HCT116 (cell line): ENCODE results near the gene ARHGAP9. TPM values are rescaled to one million over a fixed set of nuclear protein-coding genes. Genes with fewer than 3 reads are reported as not detected.

Source experiments
- ATAC-seq: fragments of 200-7000 bp; cut with Tn5 transposase; 2 replicates; pipeline ENCODE4 v1.9.1; 2020; ENCODE audit warnings: mild to moderate bottlenecking, moderate library complexity
- BruUV-seq: library from RNA; stranded (reverse); fragments of 400-500 nt; replicated peaks from 2 replicates; lab custom pipeline; 2021; lab: Mats Ljungman, UMichigan
- CTCF ChIA-PET: fragments of 300-600 bp; sonication (Branson Sonifier 250); formaldehyde crosslinking; loops from one replicate; lab custom pipeline; 2021; ENCODE audit warnings: antibody characterized with exemption; lab: Charles Lee
- POLR2A ChIA-PET: fragments of 300-600, 350-600 bp; sonication (Branson Sonifier 250); formaldehyde crosslinking; loops from one replicate; lab custom pipeline; 2021; ENCODE audit warnings: antibody characterized with exemption; lab: Charles Lee
- RAD21 ChIA-PET, 2 experiments: fragments of 300-600 bp; sonication (Branson Sonifier 250); formaldehyde crosslinking; loops; one replicate each; lab custom pipeline; 2023; ENCODE audit warnings: low total read pairs in 2 of 2; ENCODE audit not compliant: uncharacterized antibody in 2 of 2, unreplicated experiment in 2 of 2, low non-redundant PET in 1 of 2; lab: Charles Lee
- DNase-seq: peaks from one replicate; pipeline ENCODE4 v3.0.0-alpha.2; 2010; ENCODE audit warnings: low read depth, low spot score
- H2AFZ ChIP-seq: fragments of 200-600 bp; shearing (Covaris generic), sonication (generic); 2 replicates; pipeline ENCODE4 v1.6.1; 2017; ENCODE audit warnings: low read depth, mixed run types, mixed read lengths, antibody characterized with exemption, low read length; ENCODE audit not compliant: poor library complexity, severe bottlenecking
- H3K27ac ChIP-seq: 2 replicates; pipeline ENCODE4 v1.5.1; 2012; ENCODE audit warnings: low read depth, low read length
- H3K27me3 ChIP-seq: fragments of 200-600 bp; sonication (generic); 2 replicates; pipeline ENCODE4 v1.6.1; 2016; ENCODE audit warnings: mixed run types, low read length, mixed read lengths; ENCODE audit not compliant: insufficient read depth
- H3K36me3 ChIP-seq, 2 experiments: fragments of 200-500 bp in 1 of 2; fragments of 200-600 bp in 1 of 2; sonication (Bioruptor generic) in 1 of 2; sonication (generic) in 1 of 2; 2 replicates each; pipeline versions ENCODE4 v1.5.1 to v1.6.1; 2014 to 2016; ENCODE audit warnings: low read length in 2 of 2, inconsistent platforms in 1 of 2, mixed read lengths in 1 of 2, mixed run types in 1 of 2; ENCODE audit not compliant: insufficient read depth in 2 of 2, control insufficient read depth in 1 of 2
- H3K4me1 ChIP-seq, 2 experiments: fragments of 200-600 bp in 1 of 2; sonication (generic) in 1 of 2; 2 replicates each; pipeline versions ENCODE4 v1.5.1 to v1.6.1; 2012 to 2017; ENCODE audit warnings: low read length in 2 of 2, inconsistent platforms in 1 of 2, mild to moderate bottlenecking in 1 of 2, mixed read lengths in 1 of 2, mixed run types in 1 of 2, moderate library complexity in 1 of 2; ENCODE audit not compliant: insufficient read depth in 2 of 2, control insufficient read depth in 1 of 2
- H3K4me2 ChIP-seq: fragments of 200-600 bp; sonication (generic); 2 replicates; pipeline ENCODE4 v1.6.1; 2017; ENCODE audit warnings: mixed run types, low read length, mixed read lengths
- H3K4me3 ChIP-seq, 2 experiments: fragments of 200-600 bp in 1 of 2; sonication (generic) in 1 of 2; replicated peaks in 1 of 2; 2 replicates each; pipeline ENCODE4 v1.5.1; 2011 to 2016; ENCODE audit warnings: low read length in 2 of 2, control low read depth in 1 of 2, low read depth in 1 of 2, mild to moderate bottlenecking in 1 of 2, mixed read lengths in 1 of 2, mixed run types in 1 of 2
- H3K79me2 ChIP-seq: fragments of 200-600 bp; sonication (generic); 2 replicates; pipeline ENCODE4 v1.6.1; 2017; ENCODE audit warnings: mild to moderate bottlenecking, mixed run types, low read length, moderate library complexity, mixed read lengths; ENCODE audit not compliant: insufficient read depth
- H3K9ac ChIP-seq: fragments of 200-600 bp; sonication (generic); 2 replicates; pipeline ENCODE4 v1.6.1; 2016; ENCODE audit warnings: low read length, mixed read lengths
- H3K9me2 ChIP-seq: fragments of 200-600 bp; sonication (generic), shearing (Covaris generic); 2 replicates; pipeline ENCODE4 v1.6.1; 2017; ENCODE audit warnings: mixed run types, mild to moderate bottlenecking, moderate library complexity; ENCODE audit not compliant: insufficient read depth
- H3K9me3 ChIP-seq, 2 experiments: fragments of 200-500 bp in 1 of 2; fragments of 200-600 bp in 1 of 2; sonication (Bioruptor generic) in 1 of 2; sonication (generic) in 1 of 2; 2 replicates each; pipeline ENCODE4 v1.6.1; 2014 to 2017; ENCODE audit warnings: low read length in 2 of 2, mixed read lengths in 2 of 2, inconsistent platforms in 1 of 2, low read depth in 1 of 2, mild to moderate bottlenecking in 1 of 2, mixed run types in 1 of 2, moderate library complexity in 1 of 2; ENCODE audit not compliant: control insufficient read depth in 1 of 2, insufficient read depth in 1 of 2
- H4K20me1 ChIP-seq: fragments of 200-600 bp; sonication (generic), shearing (Covaris generic); 2 replicates; pipeline ENCODE4 v1.6.1; 2017; ENCODE audit warnings: mixed run types, mild to moderate bottlenecking, moderate library complexity; ENCODE audit not compliant: insufficient read depth
- ATF3 ChIP-seq: IDR thresholded peaks from 2 replicates; pipeline ENCODE4 v1.6.1; 2012
- CBX3 ChIP-seq: IDR thresholded peaks from 2 replicates; pipeline ENCODE4 v1.6.1; 2012; ENCODE audit warnings: low read depth
- CEBPB ChIP-seq: IDR thresholded peaks from 2 replicates; pipeline ENCODE4 v1.6.1; 2012; ENCODE audit warnings: low read depth
- ELF1 ChIP-seq: IDR thresholded peaks from 2 replicates; pipeline ENCODE4 v1.6.1; 2012; ENCODE audit warnings: low read depth, borderline replicate concordance
- FOSL1 ChIP-seq: IDR thresholded peaks from 2 replicates; pipeline ENCODE4 v1.6.1; 2012; ENCODE audit warnings: low read depth
- JUND ChIP-seq: IDR thresholded peaks from 2 replicates; pipeline ENCODE4 v1.6.1; 2012
- POLR2A ChIP-seq: IDR thresholded peaks from 2 replicates; pipeline ENCODE4 v1.7.0; 2011; ENCODE audit warnings: borderline replicate concordance; ENCODE audit not compliant: insufficient read depth, insufficient read length; ENCODE audit errors: extremely low read depth
- POLR2AphosphoS5 ChIP-seq: IDR thresholded peaks from 2 replicates; pipeline ENCODE4 v1.6.1; 2011; ENCODE audit warnings: mild to moderate bottlenecking, low read depth, low read length, moderate library complexity
- SIN3A ChIP-seq: IDR thresholded peaks from 2 replicates; pipeline ENCODE4 v1.6.1; 2012; ENCODE audit warnings: low read depth
- SP1 ChIP-seq: IDR thresholded peaks from 2 replicates; pipeline ENCODE4 v1.6.1; 2012; ENCODE audit warnings: low read depth
- TCF7L2 ChIP-seq: IDR thresholded peaks from 2 replicates; pipeline ENCODE4 v1.7.0; 2011; ENCODE audit warnings: borderline replicate concordance, inconsistent platforms; ENCODE audit not compliant: insufficient read depth, insufficient read length; ENCODE audit errors: extremely low read depth
- ZFX ChIP-seq: fragments of 450-650 bp; IDR thresholded peaks from 2 replicates; pipeline ENCODE4 v1.6.1; 2017
- intact Hi-C: fragments of 100-400 bp; cut with micrococcal nuclease; formaldehyde crosslinking; loops from 2 replicates; pipeline ENCODE4 v1.10.0; 2022
- total RNA-seq: library from RNA; stranded (reverse); gene quantifications from one replicate; pipeline ENCODE4 v1.2.1, GENCODE V29; 2021; ENCODE audit not compliant: unreplicated experiment
- TF ChIP-seq, protein P1 (sequence below): IDR thresholded peaks from 2 replicates; pipeline ENCODE4 v1.6.1; 2012
- TF ChIP-seq, protein P2 (sequence below): IDR thresholded peaks from 2 replicates; pipeline ENCODE4 v1.6.1; 2012; ENCODE audit warnings: low read depth

The ARHGAP9 gene
- total RNA-seq, 1 experiment from 2014 or later, result 0.84 TPM

DNA sequence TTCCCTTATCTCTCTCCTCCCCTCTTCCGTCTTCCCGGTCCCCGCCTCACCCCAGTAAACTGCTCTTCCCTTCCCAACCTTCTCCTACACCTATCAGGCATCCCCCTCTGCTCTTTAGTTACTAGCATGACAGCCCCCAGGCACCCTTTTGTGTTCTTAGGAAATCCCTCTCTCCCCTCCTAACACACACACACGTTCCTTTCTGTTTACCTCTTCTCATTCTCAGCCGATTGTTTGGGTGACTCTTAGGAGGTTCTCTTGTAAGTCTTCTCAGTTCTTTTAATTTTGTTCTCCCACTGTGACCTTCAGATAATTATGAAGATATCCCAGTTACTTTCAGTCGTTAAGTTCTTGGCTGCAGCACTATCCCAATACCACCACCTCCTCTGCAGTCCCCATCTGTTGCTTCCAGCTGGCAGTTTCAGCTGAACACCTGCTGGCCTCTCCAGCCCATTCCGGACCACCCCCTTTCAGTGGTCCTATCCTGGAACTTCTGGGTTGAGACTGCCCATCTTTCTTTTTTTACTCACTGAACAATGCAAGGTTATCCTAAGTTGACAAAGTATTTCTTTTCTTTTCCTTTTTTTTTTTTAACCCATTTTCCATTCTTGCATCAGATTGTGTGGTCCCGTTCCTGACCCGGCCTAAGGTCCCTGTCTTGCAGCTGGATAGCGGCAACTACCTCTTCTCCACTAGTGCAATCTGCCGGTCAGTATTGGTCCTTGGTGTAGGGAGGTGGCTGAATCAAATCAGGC lies 8.9 kb upstream of the ARHGAP9 start:
- no peaks in the 10 kb centered on the region for H4K20me1 ChIP-seq
- POLR2A ChIA-PET, result interaction anchor here (1.3 kb wide), 1 partner anchor 32 kb away, joined by 3 read pairs; the partner anchor contains the start of gene DDIT3
- CTCF ChIA-PET, result no interaction called here
- H3K4me3 ChIP-seq, result peak overlapping the region; percentile 97 to 100
- peak overlapping the region; percentile 86 for H3K4me2 ChIP-seq
- TF ChIP-seq SIN3A, result no peak; the same call in 1 of the 2 replicates
- TF ChIP-seq, all 23 proteins: peak for 0
- Histone ChIP-seq H3K9me2 (no peaks in the 10 kb centered on the region), H3K36me3 (peaks cover 19 to 35% of the 10 kb centered on the region in 2 experiments), H2AFZ (no peak overlapping the region), H3K27me3 (no peaks in the 10 kb centered on the region), H3K9ac (peak overlapping the region; percentile 76), H3K79me2 (peaks cover 41% of the 10 kb centered on the region), H3K9me3 (no peaks in the 10 kb centered on the region), H3K4me1 (peaks cover 4 to 14% of the 10 kb centered on the region in 2 experiments; a peak in 3 of 4 replicates), H3K27ac (peak overlapping the region; percentile 68)
- intact Hi-C loops, result no loop called here
- RAD21 ChIA-PET, result no interaction called here
- no TSS peak for BruUV-seq
- ATAC-seq (peak; percentile 10; the same call in 1 of the 2 replicates), DNase-seq (no peak)

GRCh38 chr12:57487597-57488401 lies 8.1 kb upstream of the ARHGAP9 start, which contains the start of gene MARS1:
MARS1 (plus strand) TSS chr12:57488068; CDS start chr12:57488091, 23 bp downstream.
- Histone ChIP-seq H3K9ac (peak within 1 kb of the TSS; percentile 76), H3K36me3 (peaks cover 17 to 32% of the 10 kb centered on the region in 2 experiments), H3K4me1 (peaks cover 4 to 14% of the 10 kb centered on the region in 2 experiments; a peak in 3 of 4 replicates), H3K27me3 (no peaks in the 10 kb centered on the region), H3K9me3 (no peaks in the 10 kb centered on the region), H4K20me1 (no peaks in the 10 kb centered on the region), H3K4me3 (peak within 1 kb of the TSS; percentile 97 to 100), H3K79me2 (peaks cover 41% of the 10 kb centered on the region), H3K4me2 (peak within 1 kb of the TSS; percentile 86), H3K27ac (peak within 1 kb of the TSS; percentile 68), H2AFZ (no peak within 1 kb of the TSS), H3K9me2 (no peaks in the 10 kb centered on the region)
- RAD21 ChIA-PET, result no interaction called here
- CTCF ChIA-PET, result no interaction called here
- peak; percentile 94 for DNase-seq
- intact Hi-C loops, result loop anchor here (2.0 kb wide), 1 partner anchor 29 kb away; the partner anchor contains the start of gene GLI1
- BruUV-seq, result no TSS peak
- ATAC-seq, result peak; percentile 94
- POLR2A ChIA-PET, result interaction anchor here (0.7 to 1.3 kb wide), 2 partner anchors 29 to 44 kb away, joined by 3 to 4 read pairs; no protein-coding TSS in a partner anchor
- TF ChIP-seq ZFX (no peak), SP1 (peak; percentile 25; the same call in 1 of the 2 replicates), CEBPB (peak; percentile 63), POLR2AphosphoS5 (peak; percentile 87), SIN3A (peak; percentile 90), POLR2A (peak; percentile 53), ATF3 (no peak), FOSL1 (no peak), ELF1 (peak; percentile 79), CBX3 (peak; percentile 71; the same call in 1 of the 2 replicates), TCF7L2 (peak; percentile 68), JUND (no peak)
- TF ChIP-seq, protein P1, sequence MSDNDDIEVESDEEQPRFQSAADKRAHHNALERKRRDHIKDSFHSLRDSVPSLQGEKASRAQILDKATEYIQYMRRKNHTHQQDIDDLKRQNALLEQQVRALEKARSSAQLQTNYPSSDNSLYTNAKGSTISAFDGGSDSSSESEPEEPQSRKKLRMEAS, result peak; percentile 91
- TF ChIP-seq, protein P2, sequence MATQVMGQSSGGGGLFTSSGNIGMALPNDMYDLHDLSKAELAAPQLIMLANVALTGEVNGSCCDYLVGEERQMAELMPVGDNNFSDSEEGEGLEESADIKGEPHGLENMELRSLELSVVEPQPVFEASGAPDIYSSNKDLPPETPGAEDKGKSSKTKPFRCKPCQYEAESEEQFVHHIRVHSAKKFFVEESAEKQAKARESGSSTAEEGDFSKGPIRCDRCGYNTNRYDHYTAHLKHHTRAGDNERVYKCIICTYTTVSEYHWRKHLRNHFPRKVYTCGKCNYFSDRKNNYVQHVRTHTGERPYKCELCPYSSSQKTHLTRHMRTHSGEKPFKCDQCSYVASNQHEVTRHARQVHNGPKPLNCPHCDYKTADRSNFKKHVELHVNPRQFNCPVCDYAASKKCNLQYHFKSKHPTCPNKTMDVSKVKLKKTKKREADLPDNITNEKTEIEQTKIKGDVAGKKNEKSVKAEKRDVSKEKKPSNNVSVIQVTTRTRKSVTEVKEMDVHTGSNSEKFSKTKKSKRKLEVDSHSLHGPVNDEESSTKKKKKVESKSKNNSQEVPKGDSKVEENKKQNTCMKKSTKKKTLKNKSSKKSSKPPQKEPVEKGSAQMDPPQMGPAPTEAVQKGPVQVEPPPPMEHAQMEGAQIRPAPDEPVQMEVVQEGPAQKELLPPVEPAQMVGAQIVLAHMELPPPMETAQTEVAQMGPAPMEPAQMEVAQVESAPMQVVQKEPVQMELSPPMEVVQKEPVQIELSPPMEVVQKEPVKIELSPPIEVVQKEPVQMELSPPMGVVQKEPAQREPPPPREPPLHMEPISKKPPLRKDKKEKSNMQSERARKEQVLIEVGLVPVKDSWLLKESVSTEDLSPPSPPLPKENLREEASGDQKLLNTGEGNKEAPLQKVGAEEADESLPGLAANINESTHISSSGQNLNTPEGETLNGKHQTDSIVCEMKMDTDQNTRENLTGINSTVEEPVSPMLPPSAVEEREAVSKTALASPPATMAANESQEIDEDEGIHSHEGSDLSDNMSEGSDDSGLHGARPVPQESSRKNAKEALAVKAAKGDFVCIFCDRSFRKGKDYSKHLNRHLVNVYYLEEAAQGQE, result no peak
